T-helper 22 cell (primary cell): ENCODE measurements around the gene DOK6.
"Not testable (repeated sequence)": the region's sequence is repeated elsewhere in the genome, so short reads cannot be mapped to it uniquely, and the experiment has no call there.

ENCODE experiments used
- DNase-seq: peaks from one replicate; pipeline ENCODE4 v3.0.0-alpha.2; 2020; ENCODE audit warnings: low read depth

DOK6 gene

GRCh38 chr18:69870736-69871135 is 470.0 kb downstream of the DOK6 start:
- DNase-seq: no peak

DNA sequence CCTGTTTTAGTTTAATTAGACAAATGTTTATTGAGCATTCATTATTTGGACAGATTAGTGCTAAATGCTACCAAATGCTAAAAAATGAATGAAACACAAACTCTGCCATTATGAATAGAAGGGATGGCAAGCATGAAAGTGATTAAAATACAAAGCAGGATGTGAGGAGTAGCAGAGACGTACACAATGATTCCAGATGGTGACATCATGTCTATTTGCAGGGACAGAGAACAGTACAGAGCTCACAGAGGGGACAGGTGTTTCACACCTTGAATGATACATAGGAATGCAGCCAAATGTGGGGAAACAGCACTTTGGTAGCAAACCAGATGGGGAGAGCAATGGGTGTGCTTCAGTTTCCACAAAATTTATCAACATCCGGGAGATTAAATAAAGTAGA is 470.7 kb downstream of the DOK6 start:
- no peak for DNase-seq

GRCh38 chr18:69872661-69873060 is 472.0 kb downstream of the DOK6 start:
- DNase-seq: no peak

DNA sequence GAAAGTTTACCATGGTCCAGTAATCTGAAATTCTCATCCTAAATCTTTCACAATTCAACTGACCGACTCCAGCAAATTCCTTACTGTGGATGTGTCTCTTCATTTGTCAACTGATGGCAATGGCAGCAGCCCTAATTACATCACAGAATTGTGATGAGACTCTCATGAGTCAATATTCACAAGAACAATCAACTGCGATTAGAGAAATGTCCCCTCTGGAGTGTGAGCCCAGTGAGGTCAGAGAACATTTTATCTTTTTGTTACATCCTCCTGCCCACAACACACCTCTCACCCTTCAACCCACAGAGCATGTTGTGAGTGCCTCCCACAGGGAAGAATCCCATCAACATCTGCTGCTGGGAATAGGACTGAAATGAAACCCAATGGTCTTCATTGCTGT is 473.4 kb downstream of the DOK6 start:
- DNase-seq: no peak

- DNase-seq: no peak
These were observed 475.8 kb downstream of the DOK6 start for GRCh38 chr18:69876490-69876889.

- no peak for DNase-seq
These were observed 477.7 kb downstream of the DOK6 start for GRCh38 chr18:69878213-69878933.

DNA sequence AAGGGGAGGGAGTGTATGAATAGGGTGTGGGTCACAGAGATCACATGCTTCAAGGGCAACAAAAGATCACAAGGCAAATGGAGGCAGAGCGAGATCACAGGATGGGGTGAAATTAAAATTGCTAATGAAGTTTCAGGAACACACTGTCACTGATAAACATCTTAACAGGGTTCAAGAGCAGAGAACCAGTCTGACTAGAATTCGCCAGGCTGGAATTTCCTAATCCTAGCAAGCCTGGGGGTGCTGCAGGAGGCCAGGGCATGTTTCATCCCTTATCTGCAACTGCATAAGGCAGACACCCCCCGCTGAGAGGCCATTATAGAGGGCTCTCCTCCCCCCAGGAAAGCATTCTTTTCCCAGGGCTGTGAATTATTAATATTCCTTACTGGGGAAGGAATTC is 478.4 kb downstream of the DOK6 start:
- DNase-seq: not testable (repeated sequence)

- DNase-seq: no peak
These were observed 479.4 kb downstream of the DOK6 start for GRCh38 chr18:69880083-69880482.

DNA sequence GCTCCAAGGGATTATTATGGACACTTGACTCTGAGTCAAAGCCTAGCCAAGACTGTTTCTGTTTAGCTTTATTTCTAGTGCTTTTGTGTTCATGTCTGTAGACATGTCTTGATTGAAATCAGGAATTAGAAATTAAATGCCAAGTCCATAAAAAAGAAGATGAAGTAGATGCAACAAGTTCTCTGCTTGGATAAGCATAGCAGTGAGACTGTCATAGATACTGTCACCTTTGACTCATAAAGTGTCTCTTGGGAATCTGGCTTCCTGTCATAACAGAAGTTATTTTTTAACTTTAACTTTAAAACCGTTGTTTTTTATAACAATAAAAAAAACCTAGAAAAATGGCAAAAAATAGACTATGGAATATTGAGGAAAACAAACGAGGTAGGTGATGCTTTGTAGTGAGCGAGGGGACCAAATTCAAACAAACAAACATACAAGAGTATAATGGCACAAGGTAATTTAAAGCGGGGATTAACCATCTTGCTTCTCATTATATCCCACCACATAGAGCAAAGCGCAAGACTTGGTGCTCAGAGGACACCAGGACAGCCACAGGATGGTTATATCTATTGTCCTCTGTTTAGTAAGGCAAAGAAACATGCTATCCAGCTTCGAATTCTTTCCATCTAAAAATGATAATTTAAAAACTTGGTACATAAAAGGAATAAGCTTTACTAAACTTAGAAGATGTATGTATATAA is 482.4 kb downstream of the DOK6 start:
- DNase-seq: no peak

GRCh38 chr18:69883781-69884180 is 483.1 kb downstream of the DOK6 start:
- DNase-seq: no peak

GRCh38 chr18:69885355-69885754 is 484.7 kb downstream of the DOK6 start:
- no peak for DNase-seq

DNA sequence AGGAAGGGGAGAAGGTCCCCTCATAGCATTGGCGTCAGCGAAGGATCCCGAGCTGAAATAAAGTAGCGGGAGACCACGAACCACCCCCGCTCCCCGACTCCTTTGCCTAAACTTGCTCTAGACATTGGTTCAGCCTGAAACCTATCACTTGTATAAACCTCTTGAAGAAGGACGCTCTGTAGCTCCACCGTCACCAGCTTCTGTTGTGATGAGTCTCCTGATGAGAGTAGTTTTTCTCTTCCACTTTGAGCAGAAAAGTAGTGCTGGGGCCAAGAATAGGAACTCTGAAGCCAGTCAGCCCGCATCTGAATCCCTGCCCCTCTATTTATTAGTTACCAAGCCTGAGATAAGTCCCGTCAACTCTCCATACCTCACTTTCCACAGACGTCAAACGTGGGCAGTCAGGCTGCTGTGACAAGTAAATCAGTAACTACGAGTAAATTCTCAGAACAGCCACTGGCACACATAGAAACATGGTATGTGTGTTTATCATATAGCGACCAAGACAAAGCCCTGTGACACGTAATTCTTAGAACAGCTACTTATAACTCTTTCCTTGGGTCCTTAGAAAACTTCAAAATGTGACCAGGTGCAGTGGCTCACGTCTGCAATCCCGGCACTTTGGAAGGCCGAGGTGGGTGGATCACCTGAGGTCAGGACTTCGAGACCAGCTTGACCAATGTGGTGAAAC is 485.3 kb downstream of the DOK6 start:
- DNase-seq: no peak

DNA sequence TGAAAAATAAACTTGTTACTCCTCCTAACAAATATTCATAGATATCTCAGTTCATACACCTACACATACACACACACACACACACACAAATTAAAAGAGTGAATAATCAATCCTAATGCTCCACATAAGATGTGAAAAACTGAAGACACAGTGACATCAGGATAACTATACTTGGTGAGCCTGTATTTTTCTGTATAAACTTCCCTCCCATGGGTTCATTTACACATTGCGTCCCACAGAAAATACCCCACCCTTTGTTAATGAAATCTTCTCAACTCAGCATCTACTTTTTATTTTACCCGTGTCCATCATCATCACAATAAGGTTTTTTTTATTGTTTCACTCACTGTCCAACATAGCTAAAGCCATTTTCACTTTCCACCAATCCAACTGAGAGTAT is 486.6 kb downstream of the DOK6 start:
- no peak for DNase-seq

- no peak for DNase-seq
These were observed 488.3 kb downstream of the DOK6 start for GRCh38 chr18:69889009-69889408.

- DNase-seq: no peak
These were observed 489.9 kb downstream of the DOK6 start for GRCh38 chr18:69890558-69890957.

- no peak for DNase-seq
These were observed 493.8 kb downstream of the DOK6 start for GRCh38 chr18:69894467-69894866.

DNA sequence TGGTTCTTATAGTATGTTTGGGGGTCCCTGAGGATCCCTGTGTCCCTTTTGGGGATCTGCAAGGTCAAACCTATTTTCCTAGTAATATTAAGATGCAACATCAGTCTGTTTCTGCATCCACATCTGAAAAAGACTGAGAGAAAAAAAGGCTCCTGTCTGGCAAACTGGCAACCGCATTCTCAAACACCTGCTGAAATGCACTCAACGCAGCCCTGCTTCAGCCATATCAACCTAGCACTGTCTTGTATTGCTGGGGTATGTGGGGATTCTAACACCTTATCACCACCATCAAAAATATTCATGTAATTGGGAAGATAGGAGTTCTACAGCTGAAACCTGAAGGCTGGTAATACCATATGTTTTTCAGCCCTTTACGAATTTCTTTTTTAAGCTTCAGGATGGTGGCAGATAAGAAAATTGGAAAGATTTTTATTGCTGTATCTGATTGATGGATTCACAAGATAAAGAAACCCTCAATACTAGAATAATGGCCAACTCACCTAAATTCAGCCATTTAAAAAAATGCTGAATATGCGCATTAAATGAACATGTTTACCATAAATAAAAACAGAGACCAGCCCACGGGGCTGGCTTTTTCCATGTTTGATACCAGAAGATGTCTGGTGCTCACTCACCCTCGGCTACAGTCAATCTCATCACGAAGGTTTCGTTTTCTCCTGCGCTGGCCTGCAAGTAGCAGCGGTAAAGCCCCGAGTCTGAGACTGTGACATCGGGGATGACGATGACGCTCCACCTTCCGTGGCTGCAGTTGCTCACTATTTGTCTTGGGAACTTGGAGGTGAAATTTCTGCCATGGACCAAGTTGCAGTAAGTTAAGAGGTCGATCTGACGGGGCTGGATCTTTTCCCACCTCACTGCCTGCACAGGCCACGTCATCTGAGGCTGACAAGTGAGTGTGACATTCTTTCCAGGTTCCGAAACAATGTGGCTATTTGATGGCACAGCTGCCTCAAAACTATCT is 494.7 kb downstream of the DOK6 start:
- no peak for DNase-seq

GRCh38 chr18:69897397-69898108 is 496.9 kb downstream of the DOK6 start:
- no peak for DNase-seq

DNA sequence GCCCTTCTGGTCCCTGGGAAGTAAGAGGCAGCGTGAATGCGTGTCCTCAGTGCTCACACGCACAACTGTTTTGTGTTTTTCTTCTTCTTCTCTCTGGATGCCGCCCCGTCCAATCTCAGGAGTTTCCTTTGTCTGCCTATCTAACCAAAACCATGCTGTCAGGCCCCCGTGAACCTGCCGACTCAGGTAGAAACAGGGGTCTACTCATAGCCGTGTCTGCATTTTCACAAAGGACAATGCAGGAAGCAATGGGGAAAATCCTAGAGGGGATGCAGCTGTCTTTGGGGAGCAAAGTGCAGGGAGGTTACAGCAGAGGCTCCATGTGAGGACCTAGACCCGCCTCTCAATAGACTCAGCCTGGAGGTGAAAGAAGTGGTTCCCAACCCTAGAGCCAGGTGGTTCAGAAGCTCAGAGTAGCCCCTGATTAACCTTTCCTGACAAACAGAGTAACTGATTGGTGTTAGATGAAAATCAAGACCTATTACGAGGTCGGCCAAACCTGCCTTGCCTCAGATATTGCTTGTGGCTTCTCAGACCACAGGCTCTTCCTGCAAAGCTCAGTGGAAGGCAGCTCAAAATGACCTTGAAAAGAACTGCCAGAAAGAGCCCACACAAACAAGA is 497.7 kb downstream of the DOK6 start:
- DNase-seq: no peak
